HepG2 (cell line): ENCODE results near the gene SLC38A3. TPM values are rescaled to one million over a fixed set of nuclear protein-coding genes. Genes with fewer than 3 reads are reported as not detected.

ENCODE experiments used
- ATAD3A ChIP-seq: sonication (generic); formaldehyde crosslinking; IDR thresholded peaks from 2 replicates; pipeline ENCODE4 v1.4.0; 2020; ENCODE audit warnings: missing genetic modification reagents
- EP300 ChIP-seq, 3 experiments: sonication (generic) in 1 of 3; formaldehyde crosslinking in 1 of 3; IDR thresholded peaks; 2 replicates each; pipeline versions ENCODE4 v1.5.1 to v1.6.1; 2011 to 2020; ENCODE audit warnings: low read depth in 2 of 3, low read length in 2 of 3, borderline replicate concordance in 1 of 3, improper control_type of control experiment in 1 of 3, mild to moderate bottlenecking in 1 of 3, missing genetic modification reagents in 1 of 3, moderate library complexity in 1 of 3
- KLF13 ChIP-seq: sonication (generic); formaldehyde crosslinking; IDR thresholded peaks from 2 replicates; pipeline ENCODE4 v1.4.0; 2020; ENCODE audit warnings: mild to moderate bottlenecking, missing genetic modification reagents
- KMT2A ChIP-seq: sonication (generic); formaldehyde crosslinking; IDR thresholded peaks from 2 replicates; pipeline ENCODE4 v1.4.0; 2020; ENCODE audit warnings: missing genetic modification reagents
- MED8 ChIP-seq: sonication (generic); formaldehyde crosslinking; IDR thresholded peaks from 2 replicates; pipeline ENCODE4 v1.8.1; 2023; ENCODE audit warnings: mild to moderate bottlenecking, missing genetic modification reagents; ENCODE audit not compliant: insufficient replicate concordance
- NFE2 ChIP-seq: sonication (generic); formaldehyde crosslinking; IDR thresholded peaks from 2 replicates; pipeline ENCODE4 v1.4.0; 2020; ENCODE audit warnings: missing genetic modification reagents
- SALL2 ChIP-seq: sonication (generic); formaldehyde crosslinking; IDR thresholded peaks from 2 replicates; pipeline ENCODE4 v1.8.1; 2023; ENCODE audit warnings: mild to moderate bottlenecking, missing genetic modification reagents, inconsistent platforms
- SMAD9 ChIP-seq: sonication (generic); formaldehyde crosslinking; IDR thresholded peaks from 2 replicates; pipeline ENCODE4 v1.5.1; 2020; ENCODE audit warnings: mild to moderate bottlenecking, missing genetic modification reagents
- SP4 ChIP-seq: sonication (generic); formaldehyde crosslinking; IDR thresholded peaks from 2 replicates; pipeline ENCODE4 v1.8.1; 2023; ENCODE audit warnings: mild to moderate bottlenecking, missing genetic modification reagents
- ZNF124 ChIP-seq: sonication (generic); formaldehyde crosslinking; IDR thresholded peaks from 2 replicates; pipeline ENCODE4 v1.4.0; 2020; ENCODE audit warnings: missing genetic modification reagents
- ZNF138 ChIP-seq: sonication (generic); formaldehyde crosslinking; IDR thresholded peaks from 2 replicates; pipeline ENCODE4 v1.5.0; 2020; ENCODE audit warnings: mild to moderate bottlenecking, low read depth, missing genetic modification reagents
- ZNF24 ChIP-seq: fragments of 450-650 bp; IDR thresholded peaks from 2 replicates; pipeline ENCODE4 v1.6.1; 2017; ENCODE audit warnings: antibody characterized with exemption, mild to moderate bottlenecking
- ZNF468 ChIP-seq: sonication (generic); formaldehyde crosslinking; IDR thresholded peaks from 2 replicates; pipeline ENCODE4 v1.8.0; 2022; ENCODE audit warnings: mild to moderate bottlenecking, moderate library complexity, missing genetic modification reagents
- ZNF556 ChIP-seq: sonication (generic); formaldehyde crosslinking; IDR thresholded peaks from 2 replicates; pipeline ENCODE4 v1.4.0; 2020; ENCODE audit warnings: mild to moderate bottlenecking, missing genetic modification reagents, borderline replicate concordance
- ZNF614 ChIP-seq: IDR thresholded peaks from 2 replicates; pipeline ENCODE4 v1.6.1; 2018; ENCODE audit warnings: missing biosample characterization, missing genetic modification reagents, inconsistent platforms, borderline replicate concordance
- ZNF878 ChIP-seq: sonication (generic); formaldehyde crosslinking; IDR thresholded peaks from 2 replicates; pipeline ENCODE4 v1.8.1; 2023; ENCODE audit warnings: mild to moderate bottlenecking, missing genetic modification reagents, moderate library complexity
- ZNF879 ChIP-seq: sonication (generic); formaldehyde crosslinking; IDR thresholded peaks from 2 replicates; pipeline ENCODE4 v1.8.1; 2023; ENCODE audit warnings: missing genetic modification reagents
- polyA plus RNA-seq, 8 experiments: library from polyadenylated mRNA; depleted of rRNA in 3 of 8; stranded (reverse) in 7 of 8; unstranded in 1 of 8; fragments of >200 nt; fragmentation: Illumina TruSeq in 4 of 8; extraction: Trizol in 4 of 8; gene quantifications; 2 replicates each; pipeline versions ENCODE4 v1.2.1 to v1.2.3, GENCODE V29; 2011 to 2016; ENCODE audit warnings: low read depth in 4 of 8, missing spikeins in 1 of 8, mixed read lengths in 1 of 8; ENCODE audit not compliant: insufficient read depth in 1 of 8
- total RNA-seq, 5 experiments: library from RNA; depleted of rRNA; stranded (reverse); fragments of >200 nt; fragmentation: Illumina TruSeq; extraction: Trizol; gene quantifications; 2 replicates each; pipeline ENCODE4 v1.2.3, GENCODE V29; 2016; ENCODE audit warnings: low read depth in 1 of 5
- TF ChIP-seq, protein P1 (sequence below): sonication (generic); formaldehyde crosslinking; IDR thresholded peaks from 2 replicates; pipeline ENCODE4 v1.8.1; 2023; ENCODE audit warnings: mild to moderate bottlenecking, moderate library complexity, missing genetic modification reagents
- TF ChIP-seq, protein P2 (sequence below): sonication (generic); formaldehyde crosslinking; IDR thresholded peaks from 2 replicates; pipeline ENCODE4 v1.4.0; 2020; ENCODE audit warnings: missing genetic modification reagents, low read depth, mild to moderate bottlenecking, borderline replicate concordance
- TF ChIP-seq, protein P3 (sequence below): sonication (generic); formaldehyde crosslinking; IDR thresholded peaks from 2 replicates; pipeline ENCODE4 v1.9.0; 2021; ENCODE audit warnings: missing genetic modification reagents, borderline replicate concordance
- TF ChIP-seq, protein P4 (sequence below): sonication (generic); formaldehyde crosslinking; IDR thresholded peaks from 2 replicates; pipeline ENCODE4 v1.5.0; 2020; ENCODE audit warnings: mild to moderate bottlenecking, missing genetic modification reagents
- TF ChIP-seq, protein P5 (sequence below): sonication (generic); formaldehyde crosslinking; IDR thresholded peaks from 2 replicates; pipeline ENCODE4 v1.8.1; 2022; ENCODE audit warnings: mild to moderate bottlenecking, missing genetic modification reagents

The SLC38A3 gene
- total and polyA plus RNA-seq, 2 of the 13 experiments (the other 11 are each of a cell fraction or from before 2014, with no cell fraction given) = 29.8 to 164 TPM

GRCh38 chr3:50245831-50246516 lies 40.9 kb downstream of the SLC38A3 start (continued):
- TF ChIP-seq, protein P1, sequence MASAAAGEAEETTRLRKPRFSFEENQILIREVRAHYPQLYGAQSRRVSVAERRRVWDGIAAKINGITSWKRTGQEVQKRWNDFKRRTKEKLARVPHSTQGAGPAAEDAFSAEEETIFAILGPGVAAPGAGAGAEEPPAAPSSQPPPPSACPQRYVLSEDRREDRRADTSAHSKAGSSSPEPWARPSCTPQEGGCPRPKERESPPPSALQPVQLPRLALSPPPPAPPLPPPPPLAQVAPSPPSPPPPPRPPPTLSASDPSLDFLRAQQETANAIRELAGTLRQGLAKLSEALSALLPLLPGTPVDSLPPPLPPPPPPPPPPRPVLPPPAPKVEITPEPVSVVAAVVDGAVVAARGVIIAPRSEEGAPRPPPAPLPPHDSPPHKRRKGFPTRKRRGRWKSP (CRISPR knock-in tag) = no peak
- TF ChIP-seq, protein P2, sequence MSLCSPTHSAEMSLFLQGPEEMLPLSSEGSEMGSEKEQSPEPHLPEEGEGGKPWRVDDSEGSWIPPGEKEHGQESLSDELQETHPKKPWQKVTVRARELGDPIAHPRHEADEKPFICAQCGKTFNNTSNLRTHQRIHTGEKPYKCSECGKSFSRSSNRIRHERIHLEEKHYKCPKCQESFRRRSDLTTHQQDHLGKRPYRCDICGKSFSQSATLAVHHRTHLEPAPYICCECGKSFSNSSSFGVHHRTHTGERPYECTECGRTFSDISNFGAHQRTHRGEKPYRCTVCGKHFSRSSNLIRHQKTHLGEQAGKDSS (CRISPR knock-in tag) = peak; percentile 67; the same call in 1 of the 2 replicates
- TF ChIP-seq ZNF24 (no peak), ZNF138 (CRISPR knock-in tag) (no peak), NFE2 (no peak), ZNF468 (CRISPR knock-in tag) (no peak), ZNF556 (CRISPR knock-in tag) (no peak), MED8 (peak; percentile 50), ZNF878 (CRISPR knock-in tag) (no peak), SALL2 (CRISPR knock-in tag) (peak; percentile 49; the same call in 1 of the 2 replicates), ZNF879 (CRISPR knock-in tag) (no peak), KMT2A (peak; percentile 64; the same call in 1 of the 2 replicates), SP4 (peak; percentile 40; the same call in 1 of the 2 replicates), KLF13 (CRISPR knock-in tag) (no peak), ATAD3A (CRISPR knock-in tag) (no peak), EP300 (IDR thresholded peaks at IDR 0.05; ENCODE audit: low read depth in 2 of 2, low read length in 2 of 2) (no peak), EP300 (CRISPR knock-in tag; IDR thresholded peaks at IDR 0.05; ENCODE audit: borderline replicate concordance) (no peak), SMAD9 (CRISPR knock-in tag) (no peak), ZNF614 (no peak), ZNF124 (no peak)
- TF ChIP-seq, protein P3, sequence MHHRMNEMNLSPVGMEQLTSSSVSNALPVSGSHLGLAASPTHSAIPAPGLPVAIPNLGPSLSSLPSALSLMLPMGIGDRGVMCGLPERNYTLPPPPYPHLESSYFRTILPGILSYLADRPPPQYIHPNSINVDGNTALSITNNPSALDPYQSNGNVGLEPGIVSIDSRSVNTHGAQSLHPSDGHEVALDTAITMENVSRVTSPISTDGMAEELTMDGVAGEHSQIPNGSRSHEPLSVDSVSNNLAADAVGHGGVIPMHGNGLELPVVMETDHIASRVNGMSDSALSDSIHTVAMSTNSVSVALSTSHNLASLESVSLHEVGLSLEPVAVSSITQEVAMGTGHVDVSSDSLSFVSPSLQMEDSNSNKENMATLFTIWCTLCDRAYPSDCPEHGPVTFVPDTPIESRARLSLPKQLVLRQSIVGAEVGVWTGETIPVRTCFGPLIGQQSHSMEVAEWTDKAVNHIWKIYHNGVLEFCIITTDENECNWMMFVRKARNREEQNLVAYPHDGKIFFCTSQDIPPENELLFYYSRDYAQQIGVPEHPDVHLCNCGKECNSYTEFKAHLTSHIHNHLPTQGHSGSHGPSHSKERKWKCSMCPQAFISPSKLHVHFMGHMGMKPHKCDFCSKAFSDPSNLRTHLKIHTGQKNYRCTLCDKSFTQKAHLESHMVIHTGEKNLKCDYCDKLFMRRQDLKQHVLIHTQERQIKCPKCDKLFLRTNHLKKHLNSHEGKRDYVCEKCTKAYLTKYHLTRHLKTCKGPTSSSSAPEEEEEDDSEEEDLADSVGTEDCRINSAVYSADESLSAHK (CRISPR knock-in tag) = no peak
- TF ChIP-seq, protein P4, sequence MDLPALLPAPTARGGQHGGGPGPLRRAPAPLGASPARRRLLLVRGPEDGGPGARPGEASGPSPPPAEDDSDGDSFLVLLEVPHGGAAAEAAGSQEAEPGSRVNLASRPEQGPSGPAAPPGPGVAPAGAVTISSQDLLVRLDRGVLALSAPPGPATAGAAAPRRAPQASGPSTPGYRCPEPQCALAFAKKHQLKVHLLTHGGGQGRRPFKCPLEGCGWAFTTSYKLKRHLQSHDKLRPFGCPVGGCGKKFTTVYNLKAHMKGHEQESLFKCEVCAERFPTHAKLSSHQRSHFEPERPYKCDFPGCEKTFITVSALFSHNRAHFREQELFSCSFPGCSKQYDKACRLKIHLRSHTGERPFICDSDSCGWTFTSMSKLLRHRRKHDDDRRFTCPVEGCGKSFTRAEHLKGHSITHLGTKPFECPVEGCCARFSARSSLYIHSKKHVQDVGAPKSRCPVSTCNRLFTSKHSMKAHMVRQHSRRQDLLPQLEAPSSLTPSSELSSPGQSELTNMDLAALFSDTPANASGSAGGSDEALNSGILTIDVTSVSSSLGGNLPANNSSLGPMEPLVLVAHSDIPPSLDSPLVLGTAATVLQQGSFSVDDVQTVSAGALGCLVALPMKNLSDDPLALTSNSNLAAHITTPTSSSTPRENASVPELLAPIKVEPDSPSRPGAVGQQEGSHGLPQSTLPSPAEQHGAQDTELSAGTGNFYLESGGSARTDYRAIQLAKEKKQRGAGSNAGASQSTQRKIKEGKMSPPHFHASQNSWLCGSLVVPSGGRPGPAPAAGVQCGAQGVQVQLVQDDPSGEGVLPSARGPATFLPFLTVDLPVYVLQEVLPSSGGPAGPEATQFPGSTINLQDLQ (CRISPR knock-in tag) = no peak
- TF ChIP-seq, protein P5, sequence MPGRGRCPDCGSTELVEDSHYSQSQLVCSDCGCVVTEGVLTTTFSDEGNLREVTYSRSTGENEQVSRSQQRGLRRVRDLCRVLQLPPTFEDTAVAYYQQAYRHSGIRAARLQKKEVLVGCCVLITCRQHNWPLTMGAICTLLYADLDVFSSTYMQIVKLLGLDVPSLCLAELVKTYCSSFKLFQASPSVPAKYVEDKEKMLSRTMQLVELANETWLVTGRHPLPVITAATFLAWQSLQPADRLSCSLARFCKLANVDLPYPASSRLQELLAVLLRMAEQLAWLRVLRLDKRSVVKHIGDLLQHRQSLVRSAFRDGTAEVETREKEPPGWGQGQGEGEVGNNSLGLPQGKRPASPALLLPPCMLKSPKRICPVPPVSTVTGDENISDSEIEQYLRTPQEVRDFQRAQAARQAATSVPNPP (CRISPR knock-in tag) = no peak
